Glomerular endothelial cell (primary cell): Measurements from ENCODE around the gene PXDC1. TPM values are rescaled to one million over a fixed set of nuclear protein-coding genes. Genes with fewer than 3 reads are reported as not detected.

Source experiments
- DNase-seq: peaks from one replicate; pipeline ENCODE4 v3.0.0-alpha.2; 2011; ENCODE audit warnings: low read depth, low spot score; ENCODE audit errors: extremely low read depth
- total RNA-seq: library from RNA; depleted of rRNA; stranded (reverse); fragments of >200 nt; gene quantifications from 2 replicates; pipeline ENCODE4 v1.2.3, GENCODE V29; 2015

Gene PXDC1, protein sequence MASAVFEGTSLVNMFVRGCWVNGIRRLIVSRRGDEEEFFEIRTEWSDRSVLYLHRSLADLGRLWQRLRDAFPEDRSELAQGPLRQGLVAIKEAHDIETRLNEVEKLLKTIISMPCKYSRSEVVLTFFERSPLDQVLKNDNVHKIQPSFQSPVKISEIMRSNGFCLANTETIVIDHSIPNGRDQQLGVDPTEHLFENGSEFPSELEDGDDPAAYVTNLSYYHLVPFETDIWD
- total RNA-seq, result 153 and 257 TPM in 2 replicates

DNA sequence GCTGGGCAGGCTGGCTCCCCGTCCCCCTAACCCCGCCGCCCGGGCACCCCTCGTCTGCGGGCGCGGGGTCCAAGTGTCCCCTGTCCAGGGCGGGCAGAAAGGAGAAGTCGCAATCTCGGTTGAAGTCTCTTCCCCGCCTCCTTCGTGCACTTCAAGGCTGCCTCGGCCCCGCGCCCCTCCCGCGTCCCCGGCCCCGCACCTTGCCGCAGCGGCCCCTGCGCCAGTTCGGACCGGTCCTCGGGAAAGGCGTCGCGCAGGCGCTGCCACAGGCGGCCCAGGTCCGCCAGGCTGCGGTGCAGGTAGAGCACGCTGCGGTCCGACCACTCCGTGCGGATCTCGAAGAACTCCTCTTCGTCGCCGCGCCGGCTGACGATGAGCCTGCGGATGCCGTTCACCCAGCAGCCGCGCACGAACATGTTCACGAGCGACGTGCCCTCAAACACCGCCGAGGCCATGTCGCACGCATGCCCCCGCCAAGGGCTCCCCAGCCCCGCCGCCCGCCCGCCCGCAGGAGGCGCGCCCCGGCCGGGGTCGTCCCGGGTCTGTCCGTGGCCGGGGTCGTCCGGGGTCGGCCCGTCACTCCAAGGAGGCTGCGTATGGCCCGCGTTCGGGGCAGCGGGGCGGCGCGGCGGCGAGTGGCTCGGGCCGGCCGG is at the start of gene PXDC1:
Gene PXDC1 (minus strand): TSS at position 637 of the 653 bp plus-strand sequence. CDS start 182 bp downstream, at position 455.
- DNase-seq, result no peak

DNA sequence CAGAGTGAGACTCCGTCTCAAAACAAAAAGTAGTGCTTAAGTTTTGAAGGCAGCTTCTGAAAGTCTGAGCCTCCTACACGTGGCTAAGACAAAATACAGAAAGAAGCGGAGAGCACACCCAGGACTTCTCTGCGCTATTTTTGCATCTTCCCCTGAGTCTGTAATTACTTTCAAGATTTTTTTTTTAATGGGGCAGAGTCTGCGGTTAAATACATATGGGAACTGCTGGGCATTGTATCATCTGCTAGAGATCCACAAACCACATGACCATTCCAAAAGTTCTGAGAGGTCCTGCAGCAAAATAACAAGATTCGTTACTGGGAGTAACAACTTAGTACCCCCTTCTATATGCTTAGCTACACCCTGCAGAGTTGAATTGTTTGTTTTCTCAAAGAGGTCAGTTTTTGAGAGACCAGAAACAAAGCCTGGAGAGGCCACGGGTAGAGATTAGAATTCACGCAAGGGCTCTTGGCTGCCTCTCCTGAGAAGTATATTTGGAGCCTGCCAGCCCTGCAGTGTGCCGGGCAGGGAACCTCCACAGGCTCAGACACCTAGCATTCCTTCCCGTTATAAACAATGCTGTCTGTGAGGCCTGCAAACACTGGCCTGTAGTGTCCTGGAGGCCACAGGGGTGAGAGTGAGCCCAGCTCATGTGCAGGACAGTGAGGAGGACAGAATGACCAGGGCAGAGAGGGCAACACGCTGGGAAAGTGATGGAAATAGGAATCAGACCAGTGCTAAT is 49.5 kb upstream of the PXDC1 start:
- DNase-seq, result no peak

DNA sequence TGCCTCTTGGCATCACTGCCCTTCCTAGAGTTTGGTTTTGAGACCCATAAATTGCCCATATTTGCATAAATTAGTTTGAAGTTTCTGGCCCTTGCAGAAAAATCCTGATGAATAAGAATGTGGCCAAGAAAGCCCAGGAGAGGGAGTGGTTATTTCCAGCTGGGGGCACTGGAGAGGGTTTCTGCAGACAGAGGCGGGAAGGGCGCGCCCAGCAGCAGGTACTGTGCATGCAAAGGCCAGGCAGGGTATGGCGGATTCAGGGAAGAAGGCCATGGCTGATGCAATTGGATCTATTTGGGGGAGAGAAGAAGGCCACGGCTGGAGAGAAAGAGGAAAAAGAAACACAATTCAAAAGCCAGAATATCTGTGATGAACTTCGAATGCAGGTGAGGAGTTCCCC is 48.2 kb upstream of the PXDC1 start:
- DNase-seq, result no peak

DNA sequence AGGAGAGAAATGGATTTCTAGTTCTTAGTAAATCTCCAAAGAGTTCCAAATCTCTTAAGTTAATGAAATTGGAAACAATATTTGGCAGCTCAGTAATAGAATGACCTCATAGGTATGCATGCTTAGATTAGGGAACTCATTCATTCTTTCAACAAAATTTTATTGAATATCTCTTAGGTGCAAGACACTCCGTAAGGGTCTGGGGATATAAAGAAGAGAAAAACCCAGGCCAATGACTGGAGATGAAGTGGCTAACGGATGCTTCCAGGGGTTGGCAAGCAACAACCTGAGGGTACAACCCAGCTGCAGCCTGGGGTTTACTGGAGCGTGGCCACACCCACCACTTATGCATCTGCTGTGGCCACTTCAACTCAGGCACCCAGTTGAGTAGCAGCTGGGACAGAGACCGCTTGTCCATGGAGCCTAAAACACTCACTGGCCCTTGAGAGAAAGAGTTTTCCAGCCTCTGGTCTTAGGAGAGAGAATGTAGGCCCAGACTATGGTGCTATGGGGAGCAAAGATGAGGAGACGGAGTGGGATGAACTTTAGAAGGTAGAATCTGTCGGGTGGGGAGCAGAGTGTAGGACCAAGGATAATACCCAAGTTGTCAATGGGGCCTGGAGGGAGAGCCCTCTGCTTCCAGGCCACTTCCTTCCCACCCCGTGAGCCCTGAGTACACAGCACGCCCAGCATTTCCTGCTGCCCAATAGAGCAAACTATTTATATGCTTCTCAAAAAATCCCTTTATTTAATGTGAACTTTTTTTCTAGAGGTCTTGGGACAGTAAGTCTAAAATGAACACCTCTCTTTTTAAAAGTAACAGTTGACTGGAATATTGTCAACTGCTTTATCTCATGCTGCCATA is 46.8 kb upstream of the PXDC1 start:
- DNase-seq, result no peak

DNA sequence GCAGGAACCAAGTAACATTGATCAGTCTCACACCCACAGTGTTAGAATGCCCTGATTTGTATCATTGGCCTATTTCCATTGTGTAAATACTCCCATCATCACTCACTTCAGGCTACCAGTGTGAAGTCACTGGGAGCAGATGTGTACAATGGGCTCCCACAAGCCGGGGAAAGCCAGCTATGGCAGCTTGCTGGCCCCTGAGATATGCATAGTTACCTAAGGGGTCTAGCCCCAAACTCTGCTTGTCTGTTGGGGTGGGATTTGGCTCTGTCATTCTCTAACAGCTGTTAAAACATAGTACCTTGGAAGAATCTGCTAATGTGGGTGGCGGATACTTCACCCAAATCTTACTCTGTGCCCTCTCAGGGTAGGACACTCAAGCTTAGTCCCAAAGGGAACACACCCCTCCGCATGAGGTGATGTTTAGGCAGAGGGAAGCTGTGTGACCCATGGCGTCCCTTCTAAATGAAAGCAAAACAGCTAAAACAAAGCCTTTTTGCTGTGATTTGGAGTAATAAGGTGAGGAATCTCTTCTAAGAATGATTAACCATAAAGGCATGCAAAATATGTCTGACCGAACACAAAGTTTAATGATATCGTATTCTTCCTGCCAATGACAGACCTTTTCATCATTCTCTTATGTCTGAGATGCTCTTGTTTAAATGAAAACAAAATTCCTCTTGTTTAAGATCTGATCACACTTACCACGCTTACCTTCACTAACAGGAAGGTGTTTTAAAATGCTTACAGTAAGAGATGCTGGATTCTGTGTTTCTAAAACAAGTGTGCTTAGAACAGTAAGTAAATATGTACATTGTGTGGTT is 45.9 kb upstream of the PXDC1 start:
- peak; percentile 77 for DNase-seq

DNA sequence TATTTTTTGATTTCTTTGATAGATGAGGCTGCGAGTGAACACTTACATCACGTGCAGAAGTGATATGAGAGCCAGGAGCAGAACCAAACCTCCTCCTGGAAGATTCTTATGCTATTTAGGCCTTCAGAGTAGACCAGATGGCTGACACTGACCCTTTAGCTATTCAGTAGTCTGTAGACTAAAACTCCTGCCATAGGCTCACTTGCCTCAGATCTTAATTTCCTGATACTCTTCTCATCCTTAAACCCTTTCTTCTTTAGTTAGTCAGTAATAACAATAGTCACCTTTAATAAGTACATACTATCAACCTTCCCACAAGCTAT is 45.2 kb upstream of the PXDC1 start:
- DNase-seq, result no peak

DNA sequence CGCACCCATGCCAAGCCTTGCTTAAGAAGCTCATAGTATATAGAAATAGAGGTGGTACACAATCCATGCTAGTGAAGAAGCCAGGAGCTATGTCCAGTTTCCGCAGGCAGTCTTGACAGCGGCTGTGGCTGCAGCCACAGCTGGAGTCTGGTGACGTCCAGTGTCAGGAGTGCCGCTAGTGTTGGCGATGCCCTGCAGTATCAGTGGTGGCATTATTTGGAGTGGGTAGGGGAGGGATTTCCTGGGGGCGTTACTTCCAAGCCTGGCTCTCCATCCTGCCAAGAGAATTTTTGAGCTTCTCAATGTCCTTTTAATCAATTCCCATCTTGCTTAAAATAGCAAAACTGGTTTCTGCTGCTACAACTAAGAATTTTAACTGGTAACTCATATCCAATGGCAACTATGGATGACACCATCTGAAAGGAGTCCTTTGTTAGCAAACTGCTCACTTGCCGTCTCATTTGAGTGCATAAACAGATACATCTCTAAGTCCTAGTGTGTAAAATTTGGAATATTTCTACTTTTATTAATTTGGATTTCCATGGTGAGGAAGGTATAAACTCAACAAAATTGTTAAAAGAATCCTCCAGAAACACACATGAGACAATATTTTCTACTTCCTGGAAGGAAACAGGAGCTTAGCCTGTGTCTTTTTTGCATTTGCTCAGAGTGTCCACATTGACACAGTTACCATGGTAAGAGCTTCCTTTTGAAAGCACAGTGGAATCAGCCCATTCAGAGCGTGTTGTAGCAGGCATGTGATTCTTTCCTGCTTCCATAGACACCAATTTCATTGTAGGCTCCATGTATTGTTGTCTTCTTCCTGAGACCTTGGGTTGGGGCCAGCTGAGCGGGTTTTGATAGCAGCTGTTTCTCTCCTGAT is 44.6 kb upstream of the PXDC1 start:
- DNase-seq, result peak; percentile 98

DNA sequence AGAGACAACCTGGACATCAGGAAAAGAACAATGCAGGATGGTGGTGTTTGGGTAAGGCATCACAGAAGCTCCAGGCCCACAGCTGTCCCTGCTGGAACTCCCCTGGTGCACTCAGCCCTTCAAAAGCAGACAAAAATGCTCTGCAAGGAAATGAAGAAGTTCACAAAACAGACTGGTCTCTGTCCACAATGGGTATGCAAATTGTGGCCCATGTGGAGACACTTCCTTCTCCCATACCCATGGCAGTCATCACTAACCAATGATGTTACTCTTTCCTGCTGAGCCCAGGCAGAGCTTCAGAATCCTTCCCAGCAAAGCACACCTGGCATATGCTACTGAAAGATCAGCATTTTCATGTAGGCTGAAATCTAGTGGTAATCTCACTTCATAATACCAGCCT is 42.6 kb upstream of the PXDC1 start:
- no peak for DNase-seq

DNA sequence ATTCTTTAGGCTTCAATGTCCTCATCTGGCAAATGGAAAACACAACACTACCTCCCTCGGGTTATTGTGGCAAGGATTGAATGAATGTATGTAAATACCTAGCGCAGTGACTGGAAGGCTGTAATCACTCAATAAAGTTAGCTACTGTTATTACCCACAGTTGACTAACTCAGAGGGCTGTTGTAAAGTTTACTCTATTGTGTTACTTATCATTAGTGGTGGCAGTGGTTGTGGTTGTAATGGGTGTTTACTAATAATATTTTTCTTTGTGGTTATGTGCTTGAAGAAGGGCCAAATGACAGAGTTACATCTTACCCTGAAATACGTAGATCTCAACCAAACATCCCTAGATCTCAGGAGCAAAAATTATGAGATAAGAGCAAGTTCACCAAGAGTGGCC is 42.0 kb upstream of the PXDC1 start:
- no peak for DNase-seq

DNA sequence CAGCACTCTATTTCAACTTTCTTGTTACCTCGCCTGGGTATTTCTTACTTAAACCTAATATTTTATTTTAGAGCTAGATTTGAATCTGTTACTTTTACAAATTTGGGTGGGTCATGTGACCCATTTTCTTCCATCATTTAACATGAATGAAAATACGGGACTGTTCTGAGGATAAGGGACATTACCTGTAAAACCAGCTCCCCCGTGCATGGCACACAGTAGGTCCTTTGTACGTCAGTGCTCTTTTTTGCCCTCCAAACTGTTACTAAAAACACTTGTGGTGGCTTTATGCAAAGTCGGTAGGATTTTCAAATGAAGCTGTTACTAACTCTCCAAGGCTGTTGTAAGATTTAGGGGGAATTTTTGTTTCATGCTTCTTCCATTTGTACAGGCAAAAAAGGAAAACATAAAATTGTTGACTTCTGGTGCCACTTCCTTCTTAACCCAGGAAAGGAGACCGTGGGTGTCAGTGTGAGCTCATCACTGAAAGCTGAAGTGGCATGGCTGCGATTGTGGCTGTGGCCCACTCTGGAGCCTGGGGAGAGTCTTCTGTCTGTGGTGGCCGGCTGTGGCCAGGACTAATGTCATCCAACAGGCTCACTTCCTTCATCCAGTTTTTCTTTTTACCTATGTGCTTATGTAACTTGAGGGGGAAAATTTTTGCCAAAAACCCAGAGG is 40.2 kb upstream of the PXDC1 start:
- DNase-seq, result no peak

DNA sequence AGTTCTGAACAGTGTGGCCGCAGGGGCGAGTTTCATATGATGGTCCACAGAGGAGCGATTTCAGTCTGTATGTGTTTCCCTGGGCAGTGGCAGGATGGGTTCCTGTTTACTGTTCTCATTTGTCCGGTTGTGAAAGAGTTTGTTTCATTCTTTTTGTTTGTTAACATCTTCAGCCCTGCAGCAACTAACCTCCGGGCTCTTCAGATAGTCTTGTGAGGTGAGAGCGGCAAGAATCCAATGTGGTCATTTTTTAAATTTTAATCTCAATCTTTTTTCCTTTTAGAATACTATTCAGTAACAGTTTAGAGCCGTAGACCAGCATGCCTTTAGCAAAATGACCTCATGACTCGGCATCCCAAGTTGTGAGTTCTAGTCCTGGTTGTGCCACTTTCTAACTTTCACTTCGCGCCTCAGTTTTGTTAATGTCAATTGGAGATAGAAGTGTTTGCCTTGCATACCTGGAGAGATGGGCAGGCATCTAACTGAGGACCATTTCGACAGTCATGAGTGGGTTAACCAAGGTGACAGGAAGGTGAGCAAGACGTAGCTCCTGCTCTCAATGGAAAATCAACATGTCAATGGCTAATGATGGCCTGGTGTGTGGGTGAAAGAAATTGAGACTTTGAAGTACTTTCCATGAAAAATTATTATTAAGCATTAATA is 38.5 kb upstream of the PXDC1 start:
- no peak for DNase-seq

DNA sequence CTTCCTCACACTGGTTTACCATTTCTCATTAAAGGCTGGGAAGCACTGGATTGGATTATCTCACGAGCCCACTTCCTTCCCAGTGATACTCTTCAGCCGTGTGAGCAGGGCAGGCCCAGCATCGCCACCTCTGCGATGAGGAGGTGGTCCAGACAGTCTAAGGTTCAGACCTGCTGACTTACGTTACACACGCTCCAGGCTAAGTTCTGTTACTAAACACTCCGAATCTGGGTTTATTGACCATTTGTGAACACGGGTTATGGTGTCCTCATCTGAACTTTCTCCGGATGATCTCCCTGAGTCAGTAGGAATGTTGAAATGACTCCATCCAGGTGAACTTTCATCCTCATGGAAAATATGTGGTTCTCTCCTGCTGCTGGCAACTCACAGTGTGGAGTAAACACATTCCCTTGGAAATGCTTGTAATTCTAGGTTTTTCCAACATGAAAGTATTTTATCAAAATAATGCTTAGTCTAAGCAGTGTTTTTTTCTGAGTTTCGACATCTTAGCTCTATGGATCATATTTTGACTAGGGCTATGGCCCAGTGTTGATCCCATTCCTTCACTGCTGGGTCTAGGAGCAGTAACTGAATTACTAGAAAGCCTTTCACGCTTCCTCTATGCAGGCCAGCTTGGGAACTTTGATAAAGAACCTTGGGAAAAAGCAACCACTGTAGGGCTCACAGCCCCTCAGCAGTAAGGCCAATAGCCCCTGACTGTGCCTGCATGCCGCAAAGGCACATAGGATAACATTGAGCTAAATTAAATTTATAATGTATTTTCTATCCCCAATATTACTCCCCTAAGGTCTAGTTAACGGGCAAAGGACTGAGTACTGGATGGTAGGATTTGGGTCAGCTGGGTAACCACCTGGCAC is 37.7 kb upstream of the PXDC1 start:
- DNase-seq, result no peak

DNA sequence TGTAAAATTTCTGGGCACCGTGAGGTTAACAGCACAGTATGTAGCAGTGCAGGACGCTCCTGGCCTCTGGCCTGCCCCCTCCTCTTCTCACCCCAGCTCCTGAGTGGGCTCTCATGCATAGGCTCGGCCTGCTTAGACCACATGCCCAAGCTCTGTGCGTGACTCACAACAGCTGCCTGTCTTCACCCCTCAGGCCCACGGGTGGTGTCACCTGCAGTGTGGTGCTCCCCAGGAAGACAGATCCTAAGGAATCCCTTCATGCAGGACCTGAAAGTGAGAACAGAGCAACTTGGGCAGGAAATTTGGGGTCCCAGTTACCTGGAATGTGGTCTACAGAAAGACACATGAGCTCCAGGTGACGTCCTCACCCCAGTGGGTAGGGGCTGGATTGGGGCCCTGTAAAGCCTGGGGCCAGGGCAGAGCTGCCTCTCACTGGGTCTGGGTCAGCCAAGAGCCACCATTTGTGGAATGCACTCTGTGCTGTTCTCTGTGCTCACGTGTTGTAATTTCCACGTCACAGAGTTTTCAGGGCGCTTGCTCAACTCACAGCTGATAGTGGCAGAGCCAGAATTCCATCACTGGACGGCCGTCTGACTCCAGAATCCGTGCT is 37.0 kb upstream of the PXDC1 start:
- DNase-seq, result no peak

DNA sequence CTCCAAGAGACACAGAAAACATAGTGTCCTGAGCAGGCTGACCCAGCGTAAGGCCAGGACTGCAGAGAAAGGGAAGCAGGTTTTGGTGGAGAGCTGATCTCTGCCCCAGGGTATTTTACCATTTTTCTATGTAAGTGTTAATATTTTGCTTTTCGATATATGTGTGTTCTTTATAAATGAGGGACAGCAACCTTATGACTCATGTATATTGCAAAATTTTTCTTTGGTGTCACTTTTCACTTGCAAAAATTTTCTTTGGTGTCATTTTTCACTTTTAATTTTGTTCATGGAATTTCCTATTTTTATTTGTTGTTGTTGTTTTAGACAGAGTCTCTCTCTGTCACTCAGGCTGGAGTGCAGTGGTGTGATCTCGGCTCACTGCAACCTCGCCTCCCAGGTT is 34.6 kb upstream of the PXDC1 start:
- no peak for DNase-seq

DNA sequence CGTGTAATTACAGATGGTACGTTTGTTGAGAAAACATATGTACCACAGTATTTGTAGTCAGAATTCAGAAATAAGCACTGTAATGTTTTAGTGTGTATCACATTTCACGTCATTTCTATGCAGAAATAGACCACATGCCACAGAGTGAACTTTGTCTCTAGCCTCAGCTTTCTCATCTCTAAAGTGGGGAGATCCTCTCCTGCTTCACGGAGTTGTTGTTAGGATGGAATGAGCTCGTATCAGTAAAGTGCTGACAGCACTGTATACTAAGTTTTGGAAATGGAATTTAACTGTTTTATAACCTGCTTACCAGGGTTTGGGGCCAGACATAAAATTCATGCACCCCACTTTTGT is 34.2 kb upstream of the PXDC1 start:
- no peak for DNase-seq

DNA sequence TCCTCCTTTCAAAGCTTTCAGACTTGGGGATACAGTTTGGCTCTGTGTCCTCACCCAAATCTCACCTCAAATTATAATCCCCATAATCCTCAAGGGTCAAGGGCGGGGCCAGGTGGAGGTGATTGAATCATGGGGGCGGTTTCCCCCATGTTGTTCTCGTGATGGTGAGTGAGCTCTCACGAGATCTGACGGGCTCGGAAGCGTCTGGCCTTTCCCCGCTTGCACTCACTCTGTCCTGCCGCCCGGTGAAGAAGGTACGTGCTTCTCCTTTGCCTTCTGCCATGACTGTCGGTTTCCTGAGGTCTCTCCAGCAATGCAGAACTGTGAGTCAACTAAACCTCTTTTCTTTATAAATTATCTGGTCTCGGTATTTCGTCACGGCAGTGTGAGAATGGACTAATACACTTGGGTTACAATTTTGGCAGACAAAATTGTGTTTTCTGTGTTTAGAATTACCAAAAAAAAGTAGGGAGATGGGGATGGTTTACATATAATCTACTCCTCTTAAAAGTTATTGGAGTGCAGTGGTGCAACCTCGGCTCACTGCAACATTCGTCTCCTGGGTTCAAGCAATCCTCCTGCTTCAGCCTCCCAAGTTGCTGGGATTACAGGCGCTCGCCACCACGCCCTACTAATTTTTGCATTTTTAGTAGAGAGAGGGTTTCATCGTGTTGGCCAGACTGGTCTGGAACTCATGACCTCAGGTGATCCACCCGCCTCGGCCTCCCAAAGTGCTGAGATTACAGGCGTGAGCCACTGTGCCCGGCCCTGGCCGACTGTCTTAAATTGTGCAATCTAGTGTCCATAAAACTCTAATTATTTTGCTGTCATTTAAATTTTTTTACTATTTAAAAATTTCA is 33.6 kb upstream of the PXDC1 start:
- no peak for DNase-seq
